ENCODE measurements around the gene DLGAP3. TPM values are rescaled to one million over a fixed set of nuclear protein-coding genes. Genes with fewer than 3 reads are reported as not detected.
"Not testable (repeated sequence)": the region's sequence is repeated elsewhere in the genome, so short reads cannot be mapped to it uniquely, and the experiment has no call there.

Gene DLGAP3
- total and polyA plus RNA-seq, 3 experiments from 2014 or later: 0.59 to 0.82 TPM; not detected in 1

DNA sequence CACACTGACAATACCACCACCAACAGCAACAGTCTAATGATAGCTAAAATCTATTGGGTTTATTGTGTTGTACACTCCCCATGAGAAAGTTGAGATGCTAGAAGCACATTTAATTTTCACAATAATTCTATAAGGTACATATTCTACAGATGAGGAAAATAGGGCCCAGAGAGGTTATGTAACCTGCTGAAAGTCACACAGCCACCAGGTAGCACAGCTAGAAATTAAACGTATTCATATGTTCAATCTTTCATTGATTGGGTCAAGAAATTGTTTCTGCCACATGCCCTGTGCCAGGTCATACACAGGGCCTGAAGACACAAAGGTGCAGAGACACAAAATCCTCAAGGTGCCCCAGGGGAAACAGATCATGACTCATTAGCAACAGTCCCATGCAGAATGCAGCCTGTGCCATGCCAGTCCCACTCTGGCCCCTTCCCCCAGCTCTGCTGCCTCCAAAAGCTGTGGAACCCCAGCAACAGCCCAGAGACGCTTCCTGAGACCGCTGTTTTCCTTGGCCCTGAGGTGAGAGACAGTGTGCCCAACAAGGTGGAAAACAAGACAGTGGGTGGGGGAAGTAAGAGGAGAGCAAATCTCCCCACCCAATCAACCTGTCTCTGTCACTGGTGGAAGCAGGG lies 104.5 kb downstream of the DLGAP3 start:
- ChIA-PET POLR2A (no interaction called here), CTCF (no interaction called here)
- Mint-ChIP-seq H3K27ac (peak overlapping the region in 3 of 8 donors; percentile 6 to 38 (median 29)), H3K9me3 (no peaks in the 10 kb centered on the region), H3K36me3 (peaks cover 0 to 7% (median 2%) of the 10 kb centered on the region in 3 donors), H3K4me3 (no peak overlapping the region), H3K4me1 (no peaks in the 10 kb centered on the region), H3K27me3 (peaks cover 0 to 2% of the 10 kb centered on the region in 2 donors)
- Histone ChIP-seq H3K4me1 (ENCODE audit: insufficient read depth, low read length) (no peaks in the 10 kb centered on the region), H3K4me3 (ENCODE audit: low read length) (no peak overlapping the region), H3K27ac (ENCODE audit: low read depth, low read length) (no peak overlapping the region), H3K36me3 (ENCODE audit: insufficient read depth, low read length) (no peaks in the 10 kb centered on the region), H3K27me3 (ENCODE audit: insufficient read depth, low read length, poor library complexity, severe bottlenecking) (no peaks in the 10 kb centered on the region), H3K9me3 (ENCODE audit: low read length) (no peaks in the 10 kb centered on the region)
- no peak for DNase-seq

DNA sequence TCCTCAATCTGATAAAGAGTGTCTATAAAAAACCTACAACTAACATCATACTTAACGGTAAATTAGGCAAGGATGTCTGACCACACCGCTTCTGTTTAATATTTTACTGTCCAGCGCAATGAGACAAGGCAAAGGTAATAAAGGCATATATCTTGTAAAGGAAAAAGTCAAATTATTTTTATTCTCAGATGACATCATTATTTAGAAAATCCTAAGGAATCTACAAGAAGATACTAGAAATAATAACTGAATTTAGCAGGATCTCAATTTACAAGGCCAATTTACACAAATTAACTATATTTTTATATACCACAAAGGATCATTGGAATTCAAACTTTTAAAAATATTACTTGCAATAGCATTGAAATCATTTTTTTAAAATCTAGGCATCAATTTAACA lies 107.2 kb downstream of the DLGAP3 start:
- H3K27ac ChIP-seq (ENCODE audit: low read depth, low read length): no peak overlapping the region
- Mint-ChIP-seq H3K36me3 (peaks cover 2 to 13% (median 3%) of the 10 kb centered on the region in 3 donors), H3K4me3 (no peak overlapping the region), H3K9me3 (no peaks in the 10 kb centered on the region), H3K4me1 (no peaks in the 10 kb centered on the region), H3K27me3 (peaks cover 0 to 2% of the 10 kb centered on the region in 2 donors), H3K27ac (no peak overlapping the region)
- H3K36me3 ChIP-seq (ENCODE audit: insufficient read depth, low read length): no peaks in the 10 kb centered on the region
- no peaks in the 10 kb centered on the region for H3K4me1 ChIP-seq (ENCODE audit: insufficient read depth, low read length)
- CTCF ChIA-PET: no interaction called here
- no peaks in the 10 kb centered on the region for H3K9me3 ChIP-seq (ENCODE audit: low read length)
- POLR2A ChIA-PET: no interaction called here
- H3K4me3 ChIP-seq (ENCODE audit: low read length): no peak overlapping the region
- no peak for DNase-seq
- no peaks in the 10 kb centered on the region for H3K27me3 ChIP-seq (ENCODE audit: insufficient read depth, low read length, poor library complexity, severe bottlenecking)

DNA sequence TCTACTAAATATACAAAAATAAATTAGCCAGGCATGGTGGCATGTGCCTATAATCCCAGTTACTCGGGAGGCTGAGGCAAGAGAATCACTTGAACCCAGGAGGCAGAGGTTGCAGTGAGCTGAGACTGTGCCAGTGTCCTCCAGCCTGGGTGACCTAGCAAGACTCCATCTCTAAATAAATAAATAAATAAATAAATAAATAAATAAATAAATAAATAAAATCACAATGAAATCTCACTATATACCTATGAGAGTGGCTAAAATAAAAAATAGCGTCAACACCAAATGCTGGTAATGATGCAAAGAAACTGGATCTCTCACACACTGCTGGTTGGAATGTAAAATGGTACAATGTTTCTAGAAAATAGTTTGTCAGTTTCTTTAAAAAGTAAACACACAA lies 110.6 kb downstream of the DLGAP3 start:
- CTCF ChIA-PET; H3K4me3 Mint-ChIP-seq; H3K27ac Mint-ChIP-seq; H3K27me3 Mint-ChIP-seq; H3K9me3 Mint-ChIP-seq; H3K36me3 ChIP-seq (ENCODE audit: insufficient read depth, low read length); H3K27me3 ChIP-seq (ENCODE audit: insufficient read depth, low read length, poor library complexity, severe bottlenecking); H3K4me1 ChIP-seq (ENCODE audit: insufficient read depth, low read length); H3K4me3 ChIP-seq (ENCODE audit: low read length); H3K27ac ChIP-seq (ENCODE audit: low read depth, low read length); H3K4me1 Mint-ChIP-seq; H3K9me3 ChIP-seq (ENCODE audit: low read length); DNase-seq; POLR2A ChIA-PET: not testable (repeated sequence)
- H3K36me3 Mint-ChIP-seq: peaks cover 0 to 13% (median 3%) of the 10 kb centered on the region in 3 donors

DNA sequence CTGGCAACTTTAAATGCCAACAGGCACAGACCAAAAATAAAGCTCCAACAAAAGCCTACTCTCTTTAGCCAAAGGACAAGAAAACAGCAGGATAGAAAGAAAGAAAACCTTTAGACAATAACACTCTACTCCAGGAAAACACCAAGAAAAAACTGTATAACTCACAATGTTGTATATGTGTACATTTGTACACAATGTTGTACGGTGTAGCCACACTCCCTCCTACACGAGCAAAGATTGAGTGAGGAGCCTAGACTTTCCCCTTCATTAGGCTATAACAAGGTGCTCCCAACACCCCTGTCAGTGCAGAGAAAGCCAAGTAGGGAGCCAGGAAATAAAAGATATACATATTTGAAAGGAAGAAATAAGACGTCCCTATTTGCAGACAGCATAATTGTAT lies 112.7 kb downstream of the DLGAP3 start:
- Mint-ChIP-seq H3K36me3 (peaks cover 0 to 13% (median 3%) of the 10 kb centered on the region in 3 donors), H3K4me3 (no peak overlapping the region), H3K27me3 (no peaks in the 10 kb centered on the region), H3K27ac (peak overlapping the region in 1 of 8 donors; percentile 1), H3K4me1 (no peaks in the 10 kb centered on the region), H3K9me3 (no peaks in the 10 kb centered on the region)
- H3K36me3 ChIP-seq (ENCODE audit: insufficient read depth, low read length): no peaks in the 10 kb centered on the region
- no peaks in the 10 kb centered on the region for H3K9me3 ChIP-seq (ENCODE audit: low read length)
- POLR2A ChIA-PET: no interaction called here
- no peaks in the 10 kb centered on the region for H3K27me3 ChIP-seq (ENCODE audit: insufficient read depth, low read length, poor library complexity, severe bottlenecking)
- no peaks in the 10 kb centered on the region for H3K4me1 ChIP-seq (ENCODE audit: insufficient read depth, low read length)
- no peak overlapping the region for H3K27ac ChIP-seq (ENCODE audit: low read depth, low read length)
- CTCF ChIA-PET: no interaction called here
- no peak overlapping the region for H3K4me3 ChIP-seq (ENCODE audit: low read length)
- no peak for DNase-seq

DNA sequence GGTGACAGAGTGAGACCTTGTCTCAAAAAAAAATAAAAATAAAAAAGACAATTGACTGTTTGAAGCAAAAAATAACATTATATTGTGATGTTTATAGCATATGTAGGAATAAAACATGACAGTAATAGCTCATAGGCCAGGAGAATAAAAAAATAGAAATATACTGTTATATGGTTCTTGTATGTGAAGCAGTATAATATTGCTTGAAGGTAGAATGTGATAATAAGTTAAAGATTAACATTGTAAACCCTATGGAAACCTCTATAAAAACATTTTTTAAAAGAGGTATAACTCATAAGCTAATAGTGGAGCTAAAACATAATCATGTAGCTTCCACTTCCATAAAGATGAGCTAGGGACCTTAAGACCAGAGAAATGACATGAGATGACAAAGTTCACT lies 113.1 kb downstream of the DLGAP3 start:
- ChIA-PET POLR2A (no interaction called here), CTCF (no interaction called here)
- no peak for DNase-seq
- H3K36me3 ChIP-seq (ENCODE audit: insufficient read depth, low read length): no peaks in the 10 kb centered on the region
- no peaks in the 10 kb centered on the region for H3K4me1 Mint-ChIP-seq
- no peaks in the 10 kb centered on the region for H3K27me3 ChIP-seq (ENCODE audit: insufficient read depth, low read length, poor library complexity, severe bottlenecking)
- no peaks in the 10 kb centered on the region for H3K4me1 ChIP-seq (ENCODE audit: insufficient read depth, low read length)
- no peaks in the 10 kb centered on the region for H3K27me3 Mint-ChIP-seq
- H3K36me3 Mint-ChIP-seq: peaks cover 0 to 13% (median 3%) of the 10 kb centered on the region in 3 donors
- H3K27ac Mint-ChIP-seq: no peak overlapping the region
- no peak overlapping the region for H3K27ac ChIP-seq (ENCODE audit: low read depth, low read length)
- H3K9me3 Mint-ChIP-seq: no peaks in the 10 kb centered on the region
- H3K9me3 ChIP-seq (ENCODE audit: low read length): no peaks in the 10 kb centered on the region
- no peak overlapping the region for H3K4me3 Mint-ChIP-seq
- no peak overlapping the region for H3K4me3 ChIP-seq (ENCODE audit: low read length)

Other genes with a start within 250 kb of the DLGAP3 start
- not detected for gene GJB5, start 174.6 kb downstream of the DLGAP3 start, total RNA-seq
- gene GJB5, start 174.6 kb downstream of the DLGAP3 start, polyA plus RNA-seq: not detected
- gene GJB4, start 169.9 kb downstream of the DLGAP3 start, total RNA-seq: not detected
- gene GJB4, start 169.9 kb downstream of the DLGAP3 start, polyA plus RNA-seq: not detected
- not detected for gene GJB3, start 148.4 kb downstream of the DLGAP3 start, total RNA-seq
- not detected for gene GJB3, start 148.4 kb downstream of the DLGAP3 start, polyA plus RNA-seq
- not detected for gene GJA4, start 136.7 kb downstream of the DLGAP3 start, total RNA-seq
- not detected for gene GJA4, start 136.7 kb downstream of the DLGAP3 start, polyA plus RNA-seq
- gene SMIM12, start 69.9 kb downstream of the DLGAP3 start, total RNA-seq: 10 to 100 TPM; 76.3 to 79.1 TPM
- gene SMIM12, start 69.9 kb downstream of the DLGAP3 start, polyA plus RNA-seq: 92.7 TPM
- 10 to 100 TPM; 31.3 to 32.0 TPM for gene TMEM35B, start 55.7 kb upstream of the DLGAP3 start, total RNA-seq
- gene TMEM35B, start 55.7 kb upstream of the DLGAP3 start, polyA plus RNA-seq: 237 TPM
- 10 to 100 TPM; 14.3 to 17.6 TPM for gene ZMYM6, start 102.3 kb upstream of the DLGAP3 start, total RNA-seq
- gene ZMYM6, start 102.3 kb upstream of the DLGAP3 start, polyA plus RNA-seq: 8.1 TPM
- 1 to 10 TPM; 4.5 to 5.6 TPM for gene ZMYM1, start 149.7 kb upstream of the DLGAP3 start, total RNA-seq
- 10.7 TPM for gene ZMYM1, start 149.7 kb upstream of the DLGAP3 start, polyA plus RNA-seq